Stimulated activated CD4-positive, alpha-beta T cell treated with anti-CD3 and anti-CD28 coated beads, Interleukin-4, amount 100 ng/mL, for 24 hours (primary cell): Measurements from ENCODE around the gene ATP8B3.
"Not testable (repeated sequence)": the region's sequence is repeated elsewhere in the genome, so short reads cannot be mapped to it uniquely, and the experiment has no call there.

Experiments used
- DNase-seq: peaks from one replicate; pipeline ENCODE4 v3.0.0-alpha.2; 2020

ATP8B3 gene

GRCh38 chr19:1768918-1769644 is 43.0 kb downstream of the ATP8B3 start:
- DNase-seq = no peak

GRCh38 chr19:1768248-1768647 is 43.8 kb downstream of the ATP8B3 start:
- DNase-seq = no peak

GRCh38 chr19:1767464-1767933 is 44.6 kb downstream of the ATP8B3 start:
- DNase-seq = peak; percentile 60

GRCh38 chr19:1766800-1767352 is 45.2 kb downstream of the ATP8B3 start:
- DNase-seq = no peak

- DNase-seq = no peak
These were observed 45.9 kb downstream of the ATP8B3 start for GRCh38 chr19:1765904-1766799.

- no peak for DNase-seq
These were observed 46.7 kb downstream of the ATP8B3 start for GRCh38 chr19:1765232-1765903.

GRCh38 chr19:1764729-1765128 is 47.3 kb downstream of the ATP8B3 start:
- no peak for DNase-seq

- DNase-seq = no peak
These were observed 48.1 kb downstream of the ATP8B3 start for GRCh38 chr19:1763648-1764639.

GRCh38 chr19:1762243-1763117 is 49.6 kb downstream of the ATP8B3 start:
- DNase-seq = no peak

GRCh38 chr19:1761528-1762242 is 50.4 kb downstream of the ATP8B3 start:
- no peak for DNase-seq

GRCh38 chr19:1760786-1761527 is 51.1 kb downstream of the ATP8B3 start:
- DNase-seq = not testable (repeated sequence)

GRCh38 chr19:1760020-1760419 is 52.1 kb downstream of the ATP8B3 start:
- DNase-seq = no peak

- DNase-seq = no peak
These were observed 52.8 kb downstream of the ATP8B3 start for GRCh38 chr19:1758959-1759903.

GRCh38 chr19:1758231-1758577 is 53.9 kb downstream of the ATP8B3 start:
- no peak for DNase-seq

- no peak for DNase-seq
These were observed 54.4 kb downstream of the ATP8B3 start for GRCh38 chr19:1757468-1758230.

GRCh38 chr19:1756705-1757465 is 55.2 kb downstream of the ATP8B3 start:
- no peak for DNase-seq

GRCh38 chr19:1756264-1756663 is 55.8 kb downstream of the ATP8B3 start:
- no peak for DNase-seq
